D721Med (cell line): Measurements from ENCODE around the gene TAS2R7.
"Not testable (repeated sequence)": the region's sequence is repeated elsewhere in the genome, so short reads cannot be mapped to it uniquely, and the experiment has no call there.

Source experiments
- DNase-seq: peaks from one replicate; pipeline ENCODE4 v3.0.0; 2011; ENCODE audit warnings: low spot score; ENCODE audit not compliant: insufficient read length
- FAIRE-seq: peaks from 2 replicates; lab custom pipeline; 2011; peaks lifted over from hg19 to GRCh38; lab: Jason Lieb, UNC
- CTCF ChIP-seq: IDR thresholded peaks from 2 replicates; pipeline ENCODE4 v1.5.1; 2012; ENCODE audit warnings: mild to moderate bottlenecking, control low read depth; ENCODE audit not compliant: insufficient read depth; ENCODE audit errors: missing control alignments

The TAS2R7 gene

DNA sequence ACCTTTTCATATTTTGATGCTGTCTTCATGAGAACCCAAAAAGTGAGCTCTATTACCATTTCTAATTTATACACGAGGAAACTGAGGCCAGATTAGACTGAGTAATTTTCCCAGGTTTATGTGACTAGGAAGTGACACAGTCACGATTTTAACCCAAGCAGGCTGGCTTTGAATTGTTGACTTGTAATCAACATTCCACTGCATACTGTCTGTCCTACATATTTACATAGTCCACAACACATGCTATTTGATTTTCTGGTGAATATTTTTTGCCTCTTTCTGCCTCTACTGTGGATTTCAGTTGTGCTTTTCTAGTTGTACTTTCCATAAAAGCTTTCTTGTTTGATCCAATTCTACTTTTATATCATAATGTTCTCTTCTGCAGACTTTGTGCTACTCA is 8.2 kb downstream of the TAS2R7 start:
- FAIRE-seq, result no peak
- DNase-seq, result no peak
- no peak for TF ChIP-seq CTCF

GRCh38 chr12:10791769-10792168 is 10.7 kb downstream of the TAS2R7 start:
- not testable (repeated sequence) for FAIRE-seq, DNase-seq

GRCh38 chr12:10783252-10783651 is 19.2 kb downstream of the TAS2R7 start:
- FAIRE-seq, result no peak
- no peak for DNase-seq
- TF ChIP-seq CTCF, result no peak

DNA sequence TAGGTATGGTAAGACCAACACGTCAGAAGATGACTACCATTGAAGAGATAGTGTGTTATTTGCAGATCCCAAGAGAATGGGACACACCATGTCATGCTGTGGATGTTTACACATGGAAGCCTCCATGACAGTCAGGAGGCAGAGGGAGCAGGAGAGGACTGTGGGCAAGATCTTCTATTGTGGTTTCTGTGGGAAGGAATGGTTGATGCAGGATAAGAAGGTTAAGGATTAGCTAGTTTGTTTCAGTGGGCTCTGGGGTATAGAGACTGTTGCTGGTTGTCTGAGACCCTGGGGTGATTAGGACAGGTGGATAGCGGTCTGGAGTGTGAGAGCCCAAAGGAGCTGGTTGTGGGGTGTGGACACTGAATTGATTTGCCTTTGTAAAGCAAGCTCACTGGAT is 23.3 kb downstream of the TAS2R7 start:
- FAIRE-seq, result no peak
- no peak for DNase-seq
- TF ChIP-seq CTCF, result no peak

DNA sequence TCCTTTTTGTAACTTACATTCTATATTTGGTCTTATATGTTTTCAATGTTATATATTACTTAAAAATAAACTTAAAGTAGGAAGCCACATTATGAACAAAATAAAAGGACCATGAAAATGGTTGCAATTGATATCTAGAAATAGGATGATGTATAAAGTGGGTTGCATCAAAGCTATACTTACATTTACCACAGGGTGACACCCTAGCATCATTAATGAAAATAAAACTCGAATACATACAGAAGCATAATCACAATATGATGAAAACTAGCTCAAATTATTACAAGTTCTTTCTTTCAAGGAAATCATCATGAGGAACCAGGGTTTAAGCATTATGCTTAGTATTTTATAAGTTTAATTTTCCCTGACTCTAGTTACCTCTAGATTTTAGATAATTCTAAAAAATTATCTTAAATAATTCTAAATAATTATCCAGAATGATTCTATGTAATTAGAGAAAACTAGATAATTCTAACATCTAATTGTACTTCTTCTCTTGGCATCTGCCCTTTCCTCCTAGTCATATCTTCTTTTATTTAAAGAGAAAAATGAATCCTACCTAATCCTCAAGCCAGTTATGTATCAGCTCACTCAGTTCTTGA is 31.2 kb downstream of the TAS2R7 start:
- TF ChIP-seq CTCF, result peak; percentile 81
- peak; percentile 83 for FAIRE-seq
- no peak for DNase-seq

GRCh38 chr12:10759657-10760056 is 42.8 kb downstream of the TAS2R7 start:
- no peak for DNase-seq
- no peak for TF ChIP-seq CTCF
- no peak for FAIRE-seq

GRCh38 chr12:10756194-10756593 is 46.2 kb downstream of the TAS2R7 start:
- no peak for DNase-seq
- no peak for FAIRE-seq
- no peak for TF ChIP-seq CTCF

DNA sequence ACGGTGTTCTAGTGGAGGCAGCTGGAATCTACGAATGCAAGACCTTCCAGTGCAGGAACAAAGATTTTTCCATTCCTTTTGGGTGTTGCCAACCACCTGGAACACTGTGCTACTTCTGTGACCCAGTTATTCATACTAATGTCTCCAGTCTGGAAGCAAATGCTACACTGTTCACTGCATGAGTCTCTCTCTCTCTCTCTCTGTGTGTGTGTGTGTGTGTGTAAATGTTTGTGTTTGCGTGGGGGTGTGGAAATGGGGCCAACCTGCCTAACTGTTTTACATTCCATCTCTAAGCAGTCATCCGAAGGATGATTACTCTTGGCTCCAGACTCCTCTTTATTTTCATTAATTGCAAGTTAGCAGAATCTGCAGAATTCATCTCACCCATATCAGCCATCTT is 49.4 kb downstream of the TAS2R7 start:
- no peak for TF ChIP-seq CTCF
- FAIRE-seq, result no peak
- no peak for DNase-seq
